Loucy (cell line): ENCODE data around the gene ZNF830.

Source experiments
- H2AFZ ChIP-seq: fragments of 200-600 bp; sonication (generic); 2 replicates; pipeline ENCODE4 v1.6.0; 2016; ENCODE audit warnings: antibody characterized with exemption, mild to moderate bottlenecking, low read length, moderate library complexity
- H3F3A ChIP-seq: fragments of 200-600 bp; 2 replicates; pipeline ENCODE4 v1.6.0; 2016; ENCODE audit warnings: antibody characterized with exemption, low read depth, mild to moderate bottlenecking
- H3K27me3 ChIP-seq: fragments of 200-600 bp; sonication (generic); 2 replicates; pipeline ENCODE4 v1.6.1; 2014; ENCODE audit warnings: low read length, mild to moderate bottlenecking; ENCODE audit not compliant: insufficient read depth, poor library complexity, severe bottlenecking
- H3K36me3 ChIP-seq: fragments of 200-600 bp; sonication (generic); 2 replicates; pipeline ENCODE4 v1.6.1; 2016; ENCODE audit warnings: low read length; ENCODE audit not compliant: insufficient read depth
- H3K4me1 ChIP-seq: fragments of 200-600 bp; sonication (generic); 2 replicates; pipeline ENCODE4 v1.5.1; 2014; ENCODE audit warnings: low read length, mild to moderate bottlenecking; ENCODE audit not compliant: insufficient read depth, poor library complexity, severe bottlenecking
- H3K4me2 ChIP-seq: fragments of 200-600 bp; sonication (generic); 2 replicates; pipeline ENCODE4 v1.6.0; 2014; ENCODE audit warnings: antibody characterized with exemption, low read length, low read depth, mild to moderate bottlenecking; ENCODE audit not compliant: poor library complexity, severe bottlenecking
- H3K4me3 ChIP-seq: fragments of 200-600 bp; sonication (generic); 2 replicates; pipeline ENCODE4 v1.5.1; 2014; ENCODE audit warnings: low read length, mild to moderate bottlenecking, mixed read lengths; ENCODE audit not compliant: poor library complexity, severe bottlenecking
- H3K79me2 ChIP-seq: fragments of 200-600 bp; sonication (generic); 2 replicates; pipeline ENCODE4 v1.6.1; 2014; ENCODE audit warnings: low read length; ENCODE audit not compliant: insufficient read depth
- H3K9ac ChIP-seq: fragments of 200-600 bp; sonication (generic); 2 replicates; pipeline ENCODE4 v1.6.0; 2014; ENCODE audit warnings: mild to moderate bottlenecking, low read depth, low read length, moderate library complexity; ENCODE audit not compliant: poor library complexity, severe bottlenecking
- H3K9me2 ChIP-seq: fragments of 200-600 bp; sonication (generic); replicated peaks from 2 replicates; pipeline ENCODE4 v1.6.1; 2016; ENCODE audit warnings: low read depth, low read length, mixed read lengths
- H3K9me3 ChIP-seq: fragments of 200-600 bp; sonication (generic); 2 replicates; pipeline ENCODE4 v1.6.1; 2014; ENCODE audit warnings: mild to moderate bottlenecking, antibody characterized with exemption, low read length, low read depth; ENCODE audit not compliant: insufficient read depth
- H4K20me1 ChIP-seq: fragments of 200-600 bp; sonication (generic); 2 replicates; pipeline ENCODE4 v1.6.0; 2014; ENCODE audit warnings: antibody characterized with exemption, low read length, mild to moderate bottlenecking; ENCODE audit not compliant: insufficient read depth, poor library complexity, severe bottlenecking
- CTCF ChIP-seq: fragments of 200-600 bp; sonication (generic); conservative IDR thresholded peaks from 2 replicates; pipeline ENCODE4 v1.5.1; 2014; ENCODE audit warnings: mild to moderate bottlenecking, antibody characterized with exemption, low read length
- EZH2phosphoT487 ChIP-seq: fragments of 200-600 bp; IDR thresholded peaks from 2 replicates; pipeline ENCODE4 v1.6.1; 2018; ENCODE audit warnings: antibody characterized with exemption, mild to moderate bottlenecking, moderate library complexity, borderline replicate concordance

The ZNF830 gene

GRCh38 chr17:34961093-34961911 lies at the start of gene ZNF830, which contains the start of gene CCT6B:
ZNF830 (plus strand) TSS chr17:34961540; CDS start chr17:34961567, 27 bp downstream.
CCT6B (minus strand) TSS chr17:34961460; CDS start chr17:34961393, 67 bp downstream.
- Histone ChIP-seq H3K9me2 (no peaks in the 10 kb centered on the region; the same call in 1 of the 2 replicates), H3F3A (no peaks in the 10 kb centered on the region), H4K20me1 (no peaks in the 10 kb centered on the region), H2AFZ (peak within 1 kb of the TSS; percentile 87), H3K9me3 (no peaks in the 10 kb centered on the region), H3K9ac (peak within 1 kb of the TSS; percentile 92), H3K4me1 (peaks cover 24% of the 10 kb centered on the region), H3K79me2 (peaks cover 26% of the 10 kb centered on the region), H3K4me2 (peak within 1 kb of the TSS; percentile 93), H3K27me3 (peaks cover 34% of the 10 kb centered on the region), H3K4me3 (peak within 1 kb of the TSS; percentile 87), H3K36me3 (no peaks in the 10 kb centered on the region; the same call in 1 of the 2 replicates)
- TF ChIP-seq CTCF: no peak

DNA sequence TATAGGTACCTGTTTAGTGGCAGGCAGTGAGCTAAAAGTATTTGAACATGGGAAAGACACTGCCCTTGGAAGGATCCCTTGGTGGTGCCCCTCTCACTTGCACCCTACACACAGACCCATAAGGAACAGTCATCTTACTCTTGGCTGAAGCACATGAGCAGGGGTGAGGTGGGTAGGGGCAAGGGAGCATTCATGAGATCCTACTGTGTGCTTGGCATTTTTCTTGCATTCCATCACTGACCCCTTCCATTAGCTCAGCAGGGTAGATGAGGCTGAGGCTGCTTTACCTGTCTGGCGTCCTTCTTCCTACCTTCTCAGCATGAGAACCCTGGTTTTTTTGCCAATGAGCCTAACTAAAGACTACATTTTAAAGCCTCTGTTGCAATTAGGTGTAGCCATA lies 48.3 kb upstream of the ZNF830 start:
- Histone ChIP-seq H3K79me2 (no peaks in the 10 kb centered on the region), H3K9me3 (no peaks in the 10 kb centered on the region), H3K36me3 (no peaks in the 10 kb centered on the region), H3K9ac (no peak overlapping the region), H3K4me3 (no peak overlapping the region), H2AFZ (no peak overlapping the region), H3K4me2 (no peak overlapping the region), H4K20me1 (no peaks in the 10 kb centered on the region), H3K9me2 (no peaks in the 10 kb centered on the region), H3K4me1 (no peaks in the 10 kb centered on the region), H3K27me3 (no peaks in the 10 kb centered on the region), H3F3A (no peaks in the 10 kb centered on the region)
- TF ChIP-seq EZH2phosphoT487 (no peak), CTCF (no peak)

- Histone ChIP-seq H3K4me3 (no peak overlapping the region), H3K4me1 (no peaks in the 10 kb centered on the region), H3K9ac (no peak overlapping the region), H3F3A (no peaks in the 10 kb centered on the region), H3K36me3 (no peaks in the 10 kb centered on the region), H3K4me2 (no peak overlapping the region), H3K27me3 (no peaks in the 10 kb centered on the region), H4K20me1 (no peaks in the 10 kb centered on the region), H3K9me2 (no peaks in the 10 kb centered on the region), H3K79me2 (no peaks in the 10 kb centered on the region), H3K9me3 (no peaks in the 10 kb centered on the region), H2AFZ (no peak overlapping the region)
- no peak for TF ChIP-seq EZH2phosphoT487
- TF ChIP-seq CTCF: no peak
These were observed 45.2 kb upstream of the ZNF830 start for GRCh38 chr17:34916120-34916519.
